Measurements from ENCODE around the gene ANKH. TPM values are rescaled to one million over a fixed set of nuclear protein-coding genes. Genes with fewer than 3 reads are reported as not detected.

ANKH gene
- total and polyA plus RNA-seq, 4 donors, result 9.3 to 57.1 (median 37.4) TPM

DNA sequence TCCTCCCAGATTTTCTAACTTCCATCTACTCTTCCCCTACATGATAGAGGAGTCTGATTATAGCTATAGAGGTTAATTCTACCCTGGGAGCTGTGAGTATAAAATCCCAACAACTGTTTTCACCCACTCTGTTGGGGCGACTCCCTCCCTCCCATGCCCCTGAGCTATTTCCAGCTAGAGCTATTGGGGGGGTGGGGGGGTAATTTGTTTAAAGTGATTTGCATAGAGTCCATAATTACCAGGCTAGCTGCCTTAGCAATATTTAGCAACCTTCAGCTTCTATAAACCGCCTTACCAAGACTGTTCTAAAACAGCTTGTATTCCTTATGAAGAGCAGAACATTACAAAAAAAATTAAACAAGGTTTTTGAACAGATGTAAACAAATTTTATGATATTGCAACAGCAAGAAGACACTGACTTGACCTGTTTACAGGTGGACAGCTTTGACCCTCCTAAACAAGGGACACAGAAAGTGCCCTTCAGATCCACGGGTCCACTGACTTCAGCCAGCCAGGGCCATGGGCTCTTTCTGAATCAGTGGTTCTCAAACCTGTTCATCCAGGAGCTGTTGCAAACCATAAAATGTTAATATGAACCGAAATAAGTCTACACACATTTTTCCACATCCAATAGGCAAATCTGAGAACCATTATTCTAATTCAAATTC, 108.9 kb downstream of the ANKH start:
- peaks cover 2 to 25% (median 17%) of the 10 kb centered on the region in 4 donors for H3K4me1 ChIP-seq (ENCODE audit: control insufficient read depth in 4 of 4, insufficient read depth in 4 of 4, low read length in 3 of 4)
- 84% methylated on average over 4 of the region's 4 CpGs for WGBS
- H3K9ac ChIP-seq (ENCODE audit: low read depth in 1 of 2, low read length in 2 of 2), result no peak overlapping the region
- no peak overlapping the region for H3K4me3 ChIP-seq (ENCODE audit: low read depth in 1 of 3, low read length in 3 of 3)
- H3K9me3 ChIP-seq (ENCODE audit: control insufficient read depth in 4 of 4, low read length in 3 of 4), result no peaks in the 10 kb centered on the region
- H3K27ac ChIP-seq (ENCODE audit: low read depth in 1 of 2, low read length in 2 of 2), result no peak overlapping the region
- no peak for DNase-seq (ENCODE audit: low spot score)
- no peak for TF ChIP-seq FOXA1 (IDR thresholded peaks at IDR 0.05)
- TF ChIP-seq SP1 (IDR thresholded peaks at IDR 0.05), result no peak
- no peak for TF ChIP-seq GABPA (IDR thresholded peaks at IDR 0.05 in 1 of 2, conservative IDR thresholded peaks at IDR 0.05 in 1 of 2)
- TF ChIP-seq TAF1 (conservative IDR thresholded peaks at IDR 0.05), result no peak
- TF ChIP-seq, protein P1, sequence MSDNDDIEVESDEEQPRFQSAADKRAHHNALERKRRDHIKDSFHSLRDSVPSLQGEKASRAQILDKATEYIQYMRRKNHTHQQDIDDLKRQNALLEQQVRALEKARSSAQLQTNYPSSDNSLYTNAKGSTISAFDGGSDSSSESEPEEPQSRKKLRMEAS (IDR thresholded peaks at IDR 0.05), result no peak
- peak; percentile 53 to 69 for TF ChIP-seq HNF4A (conservative IDR thresholded peaks at IDR 0.05)
- TF ChIP-seq, protein P2, sequence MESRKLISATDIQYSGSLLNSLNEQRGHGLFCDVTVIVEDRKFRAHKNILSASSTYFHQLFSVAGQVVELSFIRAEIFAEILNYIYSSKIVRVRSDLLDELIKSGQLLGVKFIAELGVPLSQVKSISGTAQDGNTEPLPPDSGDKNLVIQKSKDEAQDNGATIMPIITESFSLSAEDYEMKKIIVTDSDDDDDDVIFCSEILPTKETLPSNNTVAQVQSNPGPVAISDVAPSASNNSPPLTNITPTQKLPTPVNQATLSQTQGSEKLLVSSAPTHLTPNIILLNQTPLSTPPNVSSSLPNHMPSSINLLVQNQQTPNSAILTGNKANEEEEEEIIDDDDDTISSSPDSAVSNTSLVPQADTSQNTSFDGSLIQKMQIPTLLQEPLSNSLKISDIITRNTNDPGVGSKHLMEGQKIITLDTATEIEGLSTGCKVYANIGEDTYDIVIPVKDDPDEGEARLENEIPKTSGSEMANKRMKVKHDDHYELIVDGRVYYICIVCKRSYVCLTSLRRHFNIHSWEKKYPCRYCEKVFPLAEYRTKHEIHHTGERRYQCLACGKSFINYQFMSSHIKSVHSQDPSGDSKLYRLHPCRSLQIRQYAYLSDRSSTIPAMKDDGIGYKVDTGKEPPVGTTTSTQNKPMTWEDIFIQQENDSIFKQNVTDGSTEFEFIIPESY (IDR thresholded peaks at IDR 0.05), result no peak
- TF ChIP-seq FOXA2 (IDR thresholded peaks at IDR 0.05), result no peak
- TF ChIP-seq, protein P3, sequence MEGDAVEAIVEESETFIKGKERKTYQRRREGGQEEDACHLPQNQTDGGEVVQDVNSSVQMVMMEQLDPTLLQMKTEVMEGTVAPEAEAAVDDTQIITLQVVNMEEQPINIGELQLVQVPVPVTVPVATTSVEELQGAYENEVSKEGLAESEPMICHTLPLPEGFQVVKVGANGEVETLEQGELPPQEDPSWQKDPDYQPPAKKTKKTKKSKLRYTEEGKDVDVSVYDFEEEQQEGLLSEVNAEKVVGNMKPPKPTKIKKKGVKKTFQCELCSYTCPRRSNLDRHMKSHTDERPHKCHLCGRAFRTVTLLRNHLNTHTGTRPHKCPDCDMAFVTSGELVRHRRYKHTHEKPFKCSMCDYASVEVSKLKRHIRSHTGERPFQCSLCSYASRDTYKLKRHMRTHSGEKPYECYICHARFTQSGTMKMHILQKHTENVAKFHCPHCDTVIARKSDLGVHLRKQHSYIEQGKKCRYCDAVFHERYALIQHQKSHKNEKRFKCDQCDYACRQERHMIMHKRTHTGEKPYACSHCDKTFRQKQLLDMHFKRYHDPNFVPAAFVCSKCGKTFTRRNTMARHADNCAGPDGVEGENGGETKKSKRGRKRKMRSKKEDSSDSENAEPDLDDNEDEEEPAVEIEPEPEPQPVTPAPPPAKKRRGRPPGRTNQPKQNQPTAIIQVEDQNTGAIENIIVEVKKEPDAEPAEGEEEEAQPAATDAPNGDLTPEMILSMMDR (IDR thresholded peaks at IDR 0.05; ENCODE audit: low read depth, low read length, missing input control), result no peak
- TF ChIP-seq EGR1 (IDR thresholded peaks at IDR 0.05; ENCODE audit: low read depth in 2 of 2), result no peak
- TF ChIP-seq RXRA (IDR thresholded peaks at IDR 0.05), result peak in 1 of 2 donors; percentile 13
- no peaks in the 10 kb centered on the region for H3K27me3 ChIP-seq (ENCODE audit: control insufficient read depth in 4 of 4, insufficient read depth in 4 of 4, low read length in 3 of 4)
- H3K36me3 ChIP-seq (ENCODE audit: control insufficient read depth in 4 of 4, insufficient read depth in 3 of 4, low read depth in 1 of 4, low read length in 3 of 4), result peaks cover 0 to 3% (median 1%) of the 10 kb centered on the region in 4 donors

DNA sequence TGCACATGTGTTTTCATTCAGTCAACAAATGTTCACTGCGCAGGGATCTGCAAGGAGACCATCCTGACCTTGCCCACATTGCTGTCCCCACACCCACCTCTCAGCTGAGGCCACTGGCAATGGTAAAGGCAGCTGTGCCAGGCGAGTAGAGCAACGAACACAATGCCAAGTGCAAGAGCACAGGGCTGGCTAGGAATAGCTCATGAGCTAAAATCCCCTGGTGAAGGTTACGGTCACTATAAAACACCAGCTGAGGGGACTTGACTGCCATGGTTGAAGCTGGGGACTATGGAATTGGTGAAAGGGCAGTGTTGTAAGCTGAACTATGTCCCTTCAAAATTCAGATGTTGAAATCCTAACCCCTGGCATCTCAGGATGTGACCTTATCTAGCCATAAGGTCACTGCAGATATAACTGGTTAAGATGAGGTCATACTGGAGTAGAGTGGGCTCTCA, 111.0 kb downstream of the ANKH start:
- H3K27ac ChIP-seq (ENCODE audit: low read depth in 1 of 2, low read length in 2 of 2), result peak overlapping the region; percentile 93 to 96
- TF ChIP-seq, protein P1 (IDR thresholded peaks at IDR 0.05), result peak; percentile 87
- TF ChIP-seq, protein P3 (IDR thresholded peaks at IDR 0.05; ENCODE audit: low read depth, low read length, missing input control), result no peak
- peak; percentile 59 to 60 for TF ChIP-seq RAD21 (IDR thresholded peaks at IDR 0.05)
- peak in 1 of 2 donors; percentile 46 for TF ChIP-seq EGR1 (IDR thresholded peaks at IDR 0.05; ENCODE audit: low read depth in 2 of 2)
- TF ChIP-seq, protein P2 (IDR thresholded peaks at IDR 0.05), result peak; percentile 93
- TF ChIP-seq, protein P4, sequence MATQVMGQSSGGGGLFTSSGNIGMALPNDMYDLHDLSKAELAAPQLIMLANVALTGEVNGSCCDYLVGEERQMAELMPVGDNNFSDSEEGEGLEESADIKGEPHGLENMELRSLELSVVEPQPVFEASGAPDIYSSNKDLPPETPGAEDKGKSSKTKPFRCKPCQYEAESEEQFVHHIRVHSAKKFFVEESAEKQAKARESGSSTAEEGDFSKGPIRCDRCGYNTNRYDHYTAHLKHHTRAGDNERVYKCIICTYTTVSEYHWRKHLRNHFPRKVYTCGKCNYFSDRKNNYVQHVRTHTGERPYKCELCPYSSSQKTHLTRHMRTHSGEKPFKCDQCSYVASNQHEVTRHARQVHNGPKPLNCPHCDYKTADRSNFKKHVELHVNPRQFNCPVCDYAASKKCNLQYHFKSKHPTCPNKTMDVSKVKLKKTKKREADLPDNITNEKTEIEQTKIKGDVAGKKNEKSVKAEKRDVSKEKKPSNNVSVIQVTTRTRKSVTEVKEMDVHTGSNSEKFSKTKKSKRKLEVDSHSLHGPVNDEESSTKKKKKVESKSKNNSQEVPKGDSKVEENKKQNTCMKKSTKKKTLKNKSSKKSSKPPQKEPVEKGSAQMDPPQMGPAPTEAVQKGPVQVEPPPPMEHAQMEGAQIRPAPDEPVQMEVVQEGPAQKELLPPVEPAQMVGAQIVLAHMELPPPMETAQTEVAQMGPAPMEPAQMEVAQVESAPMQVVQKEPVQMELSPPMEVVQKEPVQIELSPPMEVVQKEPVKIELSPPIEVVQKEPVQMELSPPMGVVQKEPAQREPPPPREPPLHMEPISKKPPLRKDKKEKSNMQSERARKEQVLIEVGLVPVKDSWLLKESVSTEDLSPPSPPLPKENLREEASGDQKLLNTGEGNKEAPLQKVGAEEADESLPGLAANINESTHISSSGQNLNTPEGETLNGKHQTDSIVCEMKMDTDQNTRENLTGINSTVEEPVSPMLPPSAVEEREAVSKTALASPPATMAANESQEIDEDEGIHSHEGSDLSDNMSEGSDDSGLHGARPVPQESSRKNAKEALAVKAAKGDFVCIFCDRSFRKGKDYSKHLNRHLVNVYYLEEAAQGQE (IDR thresholded peaks at IDR 0.05), result peak; percentile 83
- TF ChIP-seq FOXA2 (IDR thresholded peaks at IDR 0.05), result no peak
- TF ChIP-seq GABPA (IDR thresholded peaks at IDR 0.05 in 1 of 2, conservative IDR thresholded peaks at IDR 0.05 in 1 of 2), result no peak
- TF ChIP-seq, protein P5, sequence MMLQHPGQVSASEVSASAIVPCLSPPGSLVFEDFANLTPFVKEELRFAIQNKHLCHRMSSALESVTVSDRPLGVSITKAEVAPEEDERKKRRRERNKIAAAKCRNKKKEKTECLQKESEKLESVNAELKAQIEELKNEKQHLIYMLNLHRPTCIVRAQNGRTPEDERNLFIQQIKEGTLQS (IDR thresholded peaks at IDR 0.05), result peak; percentile 72
- no peak for TF ChIP-seq TAF1 (conservative IDR thresholded peaks at IDR 0.05)
- TF ChIP-seq HNF4A (conservative IDR thresholded peaks at IDR 0.05), result peak; percentile 99
- peak; percentile 97 to 98 for TF ChIP-seq RXRA (IDR thresholded peaks at IDR 0.05)
- TF ChIP-seq YY1 (IDR thresholded peaks at IDR 0.05), result peak; percentile 84
- TF ChIP-seq FOXA1 (IDR thresholded peaks at IDR 0.05), result peak; percentile 75
- TF ChIP-seq HNF4G (IDR thresholded peaks at IDR 0.05), result peak; percentile 98

More for the DNA sequence above, 111.0 kb downstream of the ANKH start:
- Histone ChIP-seq H3K36me3 (ENCODE audit: control insufficient read depth in 4 of 4, insufficient read depth in 3 of 4, low read depth in 1 of 4, low read length in 3 of 4) (peaks cover 0 to 3% (median 0%) of the 10 kb centered on the region in 4 donors), H3K9ac (ENCODE audit: low read depth in 1 of 2, low read length in 2 of 2) (no peak overlapping the region), H3K4me1 (ENCODE audit: control insufficient read depth in 4 of 4, insufficient read depth in 4 of 4, low read length in 3 of 4) (peaks cover 5 to 32% (median 20%) of the 10 kb centered on the region in 4 donors), H3K27me3 (ENCODE audit: control insufficient read depth in 4 of 4, insufficient read depth in 4 of 4, low read length in 3 of 4) (no peaks in the 10 kb centered on the region), H3K9me3 (ENCODE audit: control insufficient read depth in 4 of 4, low read length in 3 of 4) (no peaks in the 10 kb centered on the region), H3K4me3 (ENCODE audit: low read depth in 1 of 3, low read length in 3 of 3) (peak overlapping the region in 1 of 3 donors; percentile 28)
- WGBS, result 39% methylated on average over 4 of the region's 4 CpGs
- no peak for DNase-seq (ENCODE audit: low spot score)
